ENCODE data around the gene NOXO1.
A peak's percentile ranks its signal among the peaks of the same experiment; 100 is the strongest.
"Not testable (repeated sequence)": the region's sequence is repeated elsewhere in the genome, so short reads cannot be mapped to it uniquely, and the experiment has no call there.

Gene NOXO1

DNA sequence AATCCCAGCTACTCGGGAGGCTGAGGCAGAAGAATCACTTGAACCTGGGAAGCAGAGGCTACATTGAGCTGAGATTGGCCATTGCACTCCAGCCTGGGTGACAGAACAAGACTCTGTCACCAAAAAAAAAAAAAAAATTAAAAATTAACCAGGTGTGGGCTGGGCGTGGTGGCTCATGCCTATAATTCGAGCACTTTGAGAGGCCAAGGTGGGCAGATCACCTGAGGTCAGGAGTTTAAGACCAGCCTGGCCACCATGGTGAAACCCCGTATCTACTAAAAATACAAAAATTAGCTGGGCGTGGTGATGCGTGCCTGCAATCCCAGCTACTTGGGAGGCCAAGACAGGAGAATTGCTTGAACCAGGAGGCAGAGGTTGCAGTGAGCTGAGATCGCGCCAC, 41.4 kb downstream of the NOXO1 start:
- DNase-seq, result not testable (repeated sequence)

DNA sequence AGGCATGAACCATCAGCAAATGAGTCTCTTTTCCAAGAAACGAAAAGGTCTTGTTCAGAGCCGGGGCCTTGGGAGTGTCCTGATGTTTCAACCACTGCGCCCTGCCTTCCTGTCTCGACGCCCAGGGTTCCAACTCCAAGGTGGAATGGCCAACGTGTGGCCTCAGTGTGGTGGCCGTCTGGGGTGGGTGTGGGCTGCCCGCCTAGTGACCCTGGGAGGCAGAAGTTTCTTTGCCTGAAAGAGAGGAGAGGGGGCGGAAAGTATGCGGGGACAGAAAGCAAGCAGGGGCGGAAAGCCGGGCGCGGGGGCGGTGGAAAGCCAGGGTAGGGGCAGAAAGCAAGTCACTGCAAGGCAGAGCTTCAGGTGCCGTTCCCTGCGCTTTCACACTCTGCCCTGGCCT, 42.4 kb downstream of the NOXO1 start:
- DNase-seq, result no peak

DNA sequence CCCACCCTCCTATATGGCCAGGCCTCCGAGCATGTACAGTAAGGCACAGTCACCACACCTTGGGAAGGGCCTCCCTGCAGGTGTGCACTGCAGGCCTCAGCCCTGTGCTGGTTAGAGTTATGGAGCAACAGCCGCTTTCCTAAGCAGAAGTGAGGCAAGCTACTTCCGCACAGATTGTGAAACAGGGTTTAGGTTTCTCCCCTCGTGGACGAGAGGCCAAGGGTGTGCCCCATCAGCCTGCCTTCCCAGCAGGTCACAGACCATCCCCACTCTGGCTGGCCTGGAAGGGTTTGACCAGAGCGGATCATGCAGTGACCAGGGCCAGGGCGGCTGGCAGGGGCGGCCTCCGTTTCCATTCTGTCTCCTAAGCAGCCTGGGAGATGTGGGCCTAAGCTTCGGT, 43.0 kb downstream of the NOXO1 start:
- no peak for DNase-seq

DNA sequence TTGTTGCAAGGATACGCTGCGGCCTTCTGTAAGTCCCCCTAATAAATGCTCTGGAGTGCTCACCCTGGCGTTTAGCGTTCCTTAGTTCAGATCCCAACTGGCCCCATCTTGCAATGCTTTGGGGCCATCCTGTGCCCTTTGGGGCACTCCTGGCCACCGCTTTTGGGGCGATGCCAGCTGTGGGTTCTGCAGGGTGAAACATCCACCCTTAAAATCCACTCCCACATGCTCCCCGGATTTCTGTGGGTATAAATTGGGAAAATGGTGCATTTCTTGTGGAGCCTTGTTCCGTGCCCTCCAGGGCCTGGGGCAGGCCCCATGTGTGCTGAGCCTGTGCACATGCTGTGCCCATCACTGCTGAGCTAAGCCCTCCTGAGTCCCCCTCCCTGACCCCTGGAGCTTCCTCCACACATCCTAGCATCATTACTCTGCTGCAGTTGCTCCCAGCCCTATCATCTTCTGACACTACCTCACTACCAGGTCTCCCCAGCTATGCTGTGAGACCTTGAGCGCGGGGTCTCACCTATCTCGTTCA, 44.3 kb downstream of the NOXO1 start:
- no peak for DNase-seq

DNA sequence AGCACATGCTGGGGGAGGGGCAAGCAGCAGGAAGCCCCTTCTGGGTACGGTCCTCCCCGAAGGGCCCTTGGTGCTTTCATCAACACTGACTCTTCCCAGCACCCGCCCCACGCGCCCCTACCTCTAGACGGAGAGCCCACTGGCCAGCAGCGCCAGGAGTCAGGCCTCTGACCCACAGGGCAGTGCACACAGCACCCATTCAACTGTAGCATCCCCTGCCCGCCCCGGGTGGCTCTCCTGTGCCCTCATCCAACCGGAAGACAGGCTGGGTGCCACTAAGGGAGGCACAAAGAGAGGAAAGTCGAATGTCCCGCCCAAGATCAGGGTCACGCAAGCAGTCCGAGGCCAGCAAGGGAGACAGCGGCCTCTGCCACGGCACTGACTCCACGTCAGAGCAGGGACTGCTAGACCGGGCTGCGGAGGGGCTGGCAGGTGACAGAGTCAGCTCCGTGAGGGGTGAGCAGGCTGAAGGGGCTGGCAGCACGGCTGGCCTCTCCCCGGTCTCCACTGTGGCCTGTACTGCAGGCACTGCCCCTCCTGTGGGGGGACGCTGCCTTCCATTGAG, 48.1 kb downstream of the NOXO1 start:
- no peak for DNase-seq

DNA sequence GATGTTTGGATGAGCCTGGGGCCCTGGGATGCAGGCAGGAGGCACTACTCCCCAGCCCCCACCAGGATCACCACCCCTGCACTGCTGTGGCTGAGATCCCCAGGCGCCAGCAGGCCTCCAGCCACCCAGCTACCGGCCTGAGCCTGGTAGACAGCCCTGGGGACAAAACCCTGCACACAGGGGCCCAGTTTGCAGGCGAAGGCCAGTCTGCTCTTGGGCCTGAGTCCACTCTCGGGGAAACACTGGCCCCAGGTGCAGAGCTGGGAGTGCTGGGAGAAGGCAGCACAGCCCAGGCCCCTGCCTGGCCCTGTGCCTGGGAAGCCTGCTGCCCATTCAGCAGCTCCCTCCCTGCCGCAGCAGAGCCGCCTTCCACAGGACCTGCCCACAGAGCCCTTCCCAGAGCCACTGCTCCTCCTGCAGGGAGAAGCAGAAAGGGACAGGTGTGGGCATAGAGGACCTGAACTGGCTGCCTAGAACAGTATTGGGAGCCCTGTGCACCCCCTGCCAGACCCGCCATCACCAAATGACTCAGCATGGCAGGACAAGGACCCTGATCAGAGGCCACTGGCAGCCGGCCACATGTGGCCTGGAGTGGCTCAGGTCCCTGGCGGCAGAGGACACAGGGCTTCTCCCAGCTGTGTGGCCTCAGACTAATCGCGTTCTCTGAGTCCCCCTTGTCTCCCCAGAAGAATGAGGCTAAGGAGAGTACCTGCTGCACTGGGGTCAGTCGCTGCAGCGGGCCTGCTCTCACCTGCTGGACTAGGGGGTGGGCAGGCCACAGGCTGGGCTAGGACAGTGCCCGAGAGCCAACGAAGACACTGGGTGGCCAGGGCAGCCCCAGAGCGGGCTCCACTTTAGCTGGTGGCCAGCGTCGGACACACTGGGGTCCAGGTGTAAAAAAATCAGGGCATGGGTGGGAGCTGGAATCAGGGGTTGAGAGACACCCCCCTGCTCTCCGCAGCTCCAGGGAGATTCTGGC, 48.9 kb downstream of the NOXO1 start:
- DNase-seq, result peak; percentile 58

DNA sequence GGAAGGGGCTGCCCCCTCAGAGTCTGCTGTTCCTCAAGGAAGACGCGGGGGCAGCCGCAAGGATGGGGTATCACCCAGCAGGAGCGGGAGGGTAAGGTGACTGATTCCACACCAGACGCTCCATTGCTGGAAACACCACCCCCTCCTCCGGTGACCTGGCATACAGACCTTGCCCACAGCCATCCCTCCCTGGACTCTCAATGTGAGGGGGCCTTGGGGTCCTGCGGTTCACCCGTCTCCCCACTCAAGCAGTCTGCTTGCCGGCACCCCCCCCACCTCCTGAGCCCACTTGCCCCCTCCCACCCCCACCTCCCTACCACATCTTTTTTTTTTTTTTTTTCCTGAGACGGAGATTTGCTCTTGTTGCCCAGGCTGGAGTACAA, 50.9 kb downstream of the NOXO1 start:
- DNase-seq, result no peak

DNA sequence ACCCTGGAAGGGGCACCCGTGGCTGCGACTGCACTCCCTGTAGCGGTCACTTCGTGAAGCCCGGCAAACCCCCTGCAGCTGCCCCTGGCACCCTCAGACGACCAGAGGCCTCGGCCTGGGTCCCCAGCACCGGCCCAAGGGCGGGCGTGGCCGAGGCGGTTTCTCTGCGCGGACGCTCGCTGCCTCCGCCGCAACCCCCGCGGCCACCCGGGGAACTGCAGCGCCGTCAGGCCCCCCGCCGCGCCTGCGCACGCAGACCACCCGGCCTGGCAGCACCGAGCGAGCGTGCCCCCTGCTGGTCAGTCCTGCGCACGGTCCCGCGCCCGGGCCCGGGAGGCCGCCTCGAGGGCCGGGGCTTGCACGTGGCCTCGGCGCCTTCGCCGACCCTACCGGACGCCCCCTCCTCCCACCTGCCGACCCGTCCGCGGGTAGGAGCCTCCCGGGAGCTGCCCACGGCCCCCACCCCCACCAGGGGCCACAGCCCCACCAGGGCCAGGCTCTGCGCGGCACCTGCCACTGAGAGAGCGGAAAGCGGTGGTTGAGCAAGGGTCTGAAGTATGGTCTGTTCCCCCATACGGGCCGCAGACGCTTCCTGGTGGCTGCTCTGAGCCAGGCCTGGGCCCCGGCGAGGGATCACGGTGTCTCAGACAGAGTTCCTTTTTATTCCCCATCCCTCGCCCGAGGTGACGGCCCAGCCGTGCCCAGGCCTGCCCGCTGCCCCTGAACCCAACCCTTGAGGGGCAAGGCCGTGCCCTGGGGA, 51.5 kb downstream of the NOXO1 start:
- DNase-seq, result peak; percentile 58

DNA sequence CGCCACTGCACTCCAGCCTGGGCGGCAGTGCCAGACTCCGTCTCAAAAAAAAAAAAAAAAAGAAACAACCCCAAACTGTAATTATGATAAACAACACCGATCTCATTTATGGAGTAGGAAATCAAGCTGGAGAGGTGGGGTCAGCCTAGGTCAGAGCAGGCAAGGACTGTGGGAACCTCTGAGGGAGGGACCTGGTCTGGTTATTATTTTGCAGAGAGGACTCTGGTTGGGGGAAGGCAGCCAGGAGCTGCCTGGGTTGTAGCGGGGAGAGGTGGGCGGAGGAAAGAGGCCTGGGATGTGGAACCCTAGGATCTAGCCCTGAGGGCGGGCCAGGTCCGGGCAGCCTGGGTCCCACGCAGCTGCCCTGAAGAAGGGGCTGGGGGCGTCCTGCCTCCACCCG, 52.2 kb downstream of the NOXO1 start:
- no peak for DNase-seq

Data from COR-L47 (cell line).